GM23338 (cell line): ENCODE data around the gene NQO2.
"Not testable (repeated sequence)": the region's sequence is repeated elsewhere in the genome, so short reads cannot be mapped to it uniquely, and the experiment has no call there.

ENCODE experiments used
- CREB1 ChIP-seq: fragments of 250-450 bp; sonication (Bioruptor Pico); IDR thresholded peaks from 2 replicates; pipeline ENCODE4 v1.5.0; 2020; ENCODE audit warnings: low read depth, mild to moderate bottlenecking, moderate library complexity
- EZH2 ChIP-seq: fragments of 200-600 bp; sonication (generic); IDR thresholded peaks from one replicate; pipeline ENCODE4 v1.8.0; 2017; ENCODE audit warnings: antibody characterized with exemption, mild to moderate bottlenecking, low read depth; ENCODE audit not compliant: unreplicated experiment
- EZH2phosphoT487 ChIP-seq: fragments of 200-600 bp; sonication (generic); IDR thresholded peaks from one replicate; pipeline ENCODE4 v1.8.1; 2018; ENCODE audit warnings: antibody characterized with exemption; ENCODE audit not compliant: unreplicated experiment
- JUNB ChIP-seq: IDR thresholded peaks from one replicate; pipeline ENCODE4 v1.6.1; 2016; ENCODE audit warnings: antibody characterized with exemption; ENCODE audit not compliant: unreplicated experiment
- NANOG ChIP-seq: IDR thresholded peaks from 2 replicates; pipeline ENCODE4 v1.6.1; 2016; ENCODE audit warnings: antibody characterized with exemption, borderline replicate concordance
- POLR2AphosphoS5 ChIP-seq: IDR thresholded peaks from 2 replicates; pipeline ENCODE4 v1.6.1; 2016; ENCODE audit warnings: antibody characterized with exemption, low read depth
- STAT1 ChIP-seq: IDR thresholded peaks from one replicate; pipeline ENCODE4 v1.6.1; 2016; ENCODE audit warnings: antibody characterized with exemption; ENCODE audit not compliant: unreplicated experiment
- ZNF114 ChIP-seq: fragments of 250-450 bp; sonication (Bioruptor Pico); IDR thresholded peaks from 2 replicates; pipeline ENCODE4 v1.5.0; 2020; ENCODE audit warnings: mild to moderate bottlenecking, moderate library complexity
- ZNF331 ChIP-seq: fragments of 250-450 bp; sonication (Bioruptor Pico); IDR thresholded peaks from 2 replicates; pipeline ENCODE4 v1.5.0; 2020; ENCODE audit warnings: low read depth, mild to moderate bottlenecking, moderate library complexity
- ZNF462 ChIP-seq: fragments of 250-450 bp; sonication (Bioruptor Pico); IDR thresholded peaks from 2 replicates; pipeline ENCODE4 v1.5.0; 2020; ENCODE audit warnings: mild to moderate bottlenecking, moderate library complexity
- TF ChIP-seq, protein P1 (sequence below), 2 experiments: fragments of 200-600 bp in 1 of 2; sonication (generic) in 1 of 2; conservative IDR thresholded peaks; 2 replicates each; pipeline versions ENCODE4 v1.5.1 to v1.6.1; 2016 to 2017; ENCODE audit warnings: antibody characterized with exemption in 2 of 2, low read depth in 2 of 2, mild to moderate bottlenecking in 2 of 2, moderate library complexity in 1 of 2
- TF ChIP-seq, protein P2 (sequence below): IDR thresholded peaks from one replicate; pipeline ENCODE4 v1.6.1; 2018; ENCODE audit warnings: antibody characterized with exemption; ENCODE audit not compliant: unreplicated experiment
- TF ChIP-seq, protein P3 (sequence below): IDR thresholded peaks from 2 replicates; pipeline ENCODE4 v1.6.1; 2016; ENCODE audit warnings: antibody characterized with exemption

DNA sequence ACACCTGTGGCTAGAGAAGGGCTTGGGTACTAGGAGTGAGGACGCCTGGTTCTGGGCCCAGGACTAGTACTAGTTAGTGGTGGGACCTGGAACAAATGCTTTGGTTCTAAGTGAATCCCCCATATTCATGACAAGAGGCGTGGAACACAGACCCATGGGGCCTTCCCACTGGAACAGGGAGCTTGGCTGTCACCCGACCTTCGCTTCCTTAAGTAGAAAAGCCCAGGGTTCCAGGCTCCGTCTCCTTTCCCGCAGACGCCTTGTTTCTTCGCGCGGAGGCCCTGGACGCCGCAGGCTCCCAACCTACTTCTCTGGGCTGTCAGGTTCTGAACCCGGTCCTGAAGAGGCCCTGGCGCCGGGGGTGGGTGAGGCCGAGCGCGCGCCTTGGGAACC, 63.6 kb downstream of the NQO2 start:
- TF ChIP-seq, protein P1, sequence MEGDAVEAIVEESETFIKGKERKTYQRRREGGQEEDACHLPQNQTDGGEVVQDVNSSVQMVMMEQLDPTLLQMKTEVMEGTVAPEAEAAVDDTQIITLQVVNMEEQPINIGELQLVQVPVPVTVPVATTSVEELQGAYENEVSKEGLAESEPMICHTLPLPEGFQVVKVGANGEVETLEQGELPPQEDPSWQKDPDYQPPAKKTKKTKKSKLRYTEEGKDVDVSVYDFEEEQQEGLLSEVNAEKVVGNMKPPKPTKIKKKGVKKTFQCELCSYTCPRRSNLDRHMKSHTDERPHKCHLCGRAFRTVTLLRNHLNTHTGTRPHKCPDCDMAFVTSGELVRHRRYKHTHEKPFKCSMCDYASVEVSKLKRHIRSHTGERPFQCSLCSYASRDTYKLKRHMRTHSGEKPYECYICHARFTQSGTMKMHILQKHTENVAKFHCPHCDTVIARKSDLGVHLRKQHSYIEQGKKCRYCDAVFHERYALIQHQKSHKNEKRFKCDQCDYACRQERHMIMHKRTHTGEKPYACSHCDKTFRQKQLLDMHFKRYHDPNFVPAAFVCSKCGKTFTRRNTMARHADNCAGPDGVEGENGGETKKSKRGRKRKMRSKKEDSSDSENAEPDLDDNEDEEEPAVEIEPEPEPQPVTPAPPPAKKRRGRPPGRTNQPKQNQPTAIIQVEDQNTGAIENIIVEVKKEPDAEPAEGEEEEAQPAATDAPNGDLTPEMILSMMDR (conservative IDR thresholded peaks at IDR 0.05; ENCODE audit: low read depth in 2 of 2), result not testable (repeated sequence)
- not testable (repeated sequence) for TF ChIP-seq ZNF114 (CRISPR knock-in tag); CREB1; EZH2; POLR2AphosphoS5; EZH2phosphoT487; ZNF331 (CRISPR knock-in tag); JUNB; NANOG; STAT1; ZNF462 (CRISPR knock-in tag)
- TF ChIP-seq, protein P2, sequence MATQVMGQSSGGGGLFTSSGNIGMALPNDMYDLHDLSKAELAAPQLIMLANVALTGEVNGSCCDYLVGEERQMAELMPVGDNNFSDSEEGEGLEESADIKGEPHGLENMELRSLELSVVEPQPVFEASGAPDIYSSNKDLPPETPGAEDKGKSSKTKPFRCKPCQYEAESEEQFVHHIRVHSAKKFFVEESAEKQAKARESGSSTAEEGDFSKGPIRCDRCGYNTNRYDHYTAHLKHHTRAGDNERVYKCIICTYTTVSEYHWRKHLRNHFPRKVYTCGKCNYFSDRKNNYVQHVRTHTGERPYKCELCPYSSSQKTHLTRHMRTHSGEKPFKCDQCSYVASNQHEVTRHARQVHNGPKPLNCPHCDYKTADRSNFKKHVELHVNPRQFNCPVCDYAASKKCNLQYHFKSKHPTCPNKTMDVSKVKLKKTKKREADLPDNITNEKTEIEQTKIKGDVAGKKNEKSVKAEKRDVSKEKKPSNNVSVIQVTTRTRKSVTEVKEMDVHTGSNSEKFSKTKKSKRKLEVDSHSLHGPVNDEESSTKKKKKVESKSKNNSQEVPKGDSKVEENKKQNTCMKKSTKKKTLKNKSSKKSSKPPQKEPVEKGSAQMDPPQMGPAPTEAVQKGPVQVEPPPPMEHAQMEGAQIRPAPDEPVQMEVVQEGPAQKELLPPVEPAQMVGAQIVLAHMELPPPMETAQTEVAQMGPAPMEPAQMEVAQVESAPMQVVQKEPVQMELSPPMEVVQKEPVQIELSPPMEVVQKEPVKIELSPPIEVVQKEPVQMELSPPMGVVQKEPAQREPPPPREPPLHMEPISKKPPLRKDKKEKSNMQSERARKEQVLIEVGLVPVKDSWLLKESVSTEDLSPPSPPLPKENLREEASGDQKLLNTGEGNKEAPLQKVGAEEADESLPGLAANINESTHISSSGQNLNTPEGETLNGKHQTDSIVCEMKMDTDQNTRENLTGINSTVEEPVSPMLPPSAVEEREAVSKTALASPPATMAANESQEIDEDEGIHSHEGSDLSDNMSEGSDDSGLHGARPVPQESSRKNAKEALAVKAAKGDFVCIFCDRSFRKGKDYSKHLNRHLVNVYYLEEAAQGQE, result not testable (repeated sequence)
- TF ChIP-seq, protein P3, sequence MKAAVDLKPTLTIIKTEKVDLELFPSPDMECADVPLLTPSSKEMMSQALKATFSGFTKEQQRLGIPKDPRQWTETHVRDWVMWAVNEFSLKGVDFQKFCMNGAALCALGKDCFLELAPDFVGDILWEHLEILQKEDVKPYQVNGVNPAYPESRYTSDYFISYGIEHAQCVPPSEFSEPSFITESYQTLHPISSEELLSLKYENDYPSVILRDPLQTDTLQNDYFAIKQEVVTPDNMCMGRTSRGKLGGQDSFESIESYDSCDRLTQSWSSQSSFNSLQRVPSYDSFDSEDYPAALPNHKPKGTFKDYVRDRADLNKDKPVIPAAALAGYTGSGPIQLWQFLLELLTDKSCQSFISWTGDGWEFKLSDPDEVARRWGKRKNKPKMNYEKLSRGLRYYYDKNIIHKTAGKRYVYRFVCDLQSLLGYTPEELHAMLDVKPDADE, result not testable (repeated sequence)
